ELF-1 (cell line): ENCODE measurements around the gene SHROOM3.
"Not testable (repeated sequence)": the region's sequence is repeated elsewhere in the genome, so short reads cannot be mapped to it uniquely, and the experiment has no call there.

Experiments used
- DNase-seq: peaks from one replicate; pipeline ENCODE4 v3.0.0-alpha.2; 2016; ENCODE audit warnings: low read depth, low spot score

SHROOM3 gene

DNA sequence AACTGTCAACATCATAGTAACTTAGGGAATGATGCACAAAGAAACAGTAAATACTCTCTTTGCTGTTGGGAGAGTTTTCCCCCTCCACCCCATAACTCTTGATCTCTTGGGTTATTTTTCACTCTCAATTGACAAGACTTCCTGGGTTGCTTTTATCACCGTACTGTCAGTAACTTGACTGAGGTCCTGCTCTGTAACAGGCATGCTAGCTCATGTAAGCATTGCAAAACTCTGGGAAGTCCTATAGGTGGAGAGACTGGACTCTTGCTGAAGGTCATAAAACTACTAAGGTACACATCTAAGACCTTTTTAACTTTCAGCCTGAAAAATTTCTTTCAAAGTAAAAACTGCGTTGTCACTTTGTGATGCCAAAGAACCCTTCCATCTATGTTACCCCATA is 10.9 kb downstream of the SHROOM3 start:
- DNase-seq, result no peak

DNA sequence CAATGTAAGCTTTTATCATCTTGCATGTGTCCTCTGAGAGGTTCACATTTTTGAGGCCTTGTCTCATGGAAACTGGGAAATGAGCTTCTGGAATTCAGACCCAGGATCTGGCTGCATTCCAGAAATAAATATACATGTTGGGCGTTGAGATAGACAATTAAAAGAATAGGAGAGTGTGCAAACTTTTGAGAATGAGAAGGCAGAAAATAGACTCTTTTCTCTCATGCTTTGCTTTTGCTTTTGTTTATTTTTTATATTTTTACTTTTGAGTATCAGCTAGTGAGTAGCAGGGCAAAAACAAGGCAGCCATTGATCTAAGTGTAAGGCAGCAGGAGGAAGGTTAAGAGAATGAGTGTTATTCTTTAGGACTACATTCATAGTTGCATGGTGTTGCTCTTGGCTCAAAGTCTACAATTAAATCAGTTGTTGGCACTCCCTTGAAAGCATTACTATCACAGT is 12.4 kb downstream of the SHROOM3 start:
- DNase-seq, result no peak

GRCh38 chr4:76448211-76448610 is 13.2 kb downstream of the SHROOM3 start:
- no peak for DNase-seq

DNA sequence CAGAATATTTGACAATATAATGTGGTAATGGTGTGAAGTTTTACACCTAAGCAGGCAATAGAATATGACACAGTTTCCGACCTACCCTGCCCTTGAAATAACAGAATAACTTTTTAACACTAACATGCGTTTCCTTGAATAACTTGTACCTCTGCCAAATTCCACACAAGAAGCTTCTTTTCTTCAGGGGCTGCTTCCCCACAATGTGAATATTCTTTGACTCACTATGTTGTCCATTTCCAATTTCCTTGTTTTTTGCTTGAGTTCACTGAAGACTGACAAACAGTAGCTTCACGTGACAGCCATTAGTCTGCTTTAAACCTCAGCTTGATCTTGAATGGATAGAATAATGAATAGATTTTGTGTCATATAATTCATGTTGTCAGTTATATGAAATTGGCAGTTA is 14.3 kb downstream of the SHROOM3 start:
- DNase-seq, result no peak

DNA sequence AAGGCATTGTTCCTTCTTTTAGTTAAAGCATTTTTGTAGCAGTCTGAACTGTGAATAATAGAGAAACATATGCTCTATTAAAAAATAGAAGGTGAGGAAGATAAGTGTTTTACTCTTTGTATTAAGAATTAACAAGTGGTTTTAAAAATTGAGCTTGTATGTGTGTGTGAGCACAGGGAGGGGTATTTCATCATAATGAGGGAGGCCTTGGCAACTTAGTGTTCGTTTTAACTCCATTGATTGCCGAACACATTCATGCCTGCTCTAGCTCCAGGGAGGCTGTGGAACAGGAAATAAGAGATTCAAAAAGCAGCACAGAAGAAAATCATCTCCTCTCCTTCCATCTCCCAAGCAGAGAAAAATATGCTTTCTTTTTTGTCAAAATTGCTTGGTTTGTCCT is 14.8 kb downstream of the SHROOM3 start:
- DNase-seq, result no peak

- no peak for DNase-seq
Observed at GRCh38 chr4:76453232-76453631, 18.2 kb downstream of the SHROOM3 start.

- DNase-seq, result not testable (repeated sequence)
Observed at GRCh38 chr4:76454073-76454472, 19.0 kb downstream of the SHROOM3 start.

DNA sequence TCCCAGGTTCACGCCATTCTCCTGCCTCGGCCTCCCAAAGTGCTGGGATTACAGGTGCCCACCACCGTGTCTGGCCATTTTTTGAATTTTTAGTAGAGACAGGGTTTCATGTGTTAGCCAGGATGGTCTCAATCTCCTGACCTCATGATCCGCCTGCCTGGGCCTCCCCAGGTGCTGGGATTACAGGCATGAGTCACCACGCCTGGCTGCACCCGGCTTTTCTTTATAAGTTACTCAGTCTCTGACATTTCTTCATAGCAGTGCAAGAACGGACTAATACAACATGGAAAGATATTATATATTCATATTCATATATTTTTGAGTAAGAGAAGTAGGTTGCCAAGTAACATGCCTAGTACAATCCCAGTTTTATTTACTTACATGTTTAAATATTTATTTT is 22.9 kb downstream of the SHROOM3 start:
- DNase-seq, result peak; percentile 39

DNA sequence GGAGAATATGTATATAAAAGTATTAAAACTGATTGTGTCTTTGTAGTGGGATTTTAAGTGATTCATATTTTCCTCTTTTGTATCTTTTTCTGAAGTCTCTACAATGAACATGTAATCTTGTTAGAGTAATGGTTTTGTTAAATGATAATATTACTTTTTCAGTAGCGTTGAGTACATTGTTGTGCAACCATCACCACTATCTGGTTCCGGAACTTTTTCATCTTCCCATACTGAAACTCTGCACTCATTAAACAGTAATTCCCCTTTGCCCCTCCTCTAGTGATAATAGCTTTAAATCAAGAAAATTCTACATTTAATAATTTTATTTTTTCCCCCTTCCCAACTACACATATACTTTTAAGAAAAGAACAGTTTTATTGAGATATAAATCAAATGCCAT is 23.3 kb downstream of the SHROOM3 start:
- no peak for DNase-seq

GRCh38 chr4:76458825-76459224 is 23.8 kb downstream of the SHROOM3 start:
- DNase-seq, result peak; percentile 68

DNA sequence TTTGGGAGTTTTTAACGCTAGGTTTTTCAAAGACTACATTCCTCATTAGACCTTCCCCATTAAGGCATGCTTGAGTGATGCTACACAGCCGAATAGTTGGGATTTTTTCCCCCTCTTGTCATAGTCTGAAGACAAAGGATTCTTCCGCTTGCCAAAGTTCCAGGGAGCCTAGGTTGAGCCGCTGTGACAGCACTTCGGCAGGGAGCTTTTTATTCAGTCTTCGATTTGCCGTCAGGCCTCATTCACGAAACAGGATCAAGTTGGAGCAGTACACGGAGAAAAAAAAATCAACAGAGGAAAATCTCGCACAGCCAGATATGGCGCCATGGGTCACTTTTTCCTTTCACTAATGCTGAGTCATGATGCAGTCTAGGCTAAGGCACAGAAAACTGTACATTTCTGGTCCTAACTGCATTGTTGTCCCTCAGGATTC is 24.3 kb downstream of the SHROOM3 start:
- DNase-seq, result peak; percentile 92

- DNase-seq, result no peak
Observed at GRCh38 chr4:76463568-76463967, 28.5 kb downstream of the SHROOM3 start.

GRCh38 chr4:76470064-76470463 is 35.0 kb downstream of the SHROOM3 start:
- no peak for DNase-seq

DNA sequence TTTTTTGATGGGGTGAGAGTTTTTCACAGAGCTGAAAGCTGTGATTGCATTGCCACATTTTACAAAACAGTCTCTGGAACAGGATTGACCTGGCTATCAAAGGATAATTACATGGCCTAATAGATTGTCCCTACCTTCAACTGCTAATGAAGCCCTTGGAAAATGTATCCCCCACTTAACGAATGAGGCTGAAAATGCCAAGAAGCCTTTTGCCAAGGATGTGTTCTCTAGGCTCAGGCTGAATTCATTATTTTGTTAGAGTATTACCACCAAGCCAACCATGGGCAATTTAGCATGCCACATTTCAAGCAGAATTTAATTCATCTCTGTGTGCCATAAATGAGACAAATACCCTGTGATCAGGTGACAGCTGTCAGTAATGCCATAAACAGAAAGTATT is 35.5 kb downstream of the SHROOM3 start:
- DNase-seq, result no peak

GRCh38 chr4:76476571-76476970 is 41.5 kb downstream of the SHROOM3 start:
- DNase-seq, result no peak

DNA sequence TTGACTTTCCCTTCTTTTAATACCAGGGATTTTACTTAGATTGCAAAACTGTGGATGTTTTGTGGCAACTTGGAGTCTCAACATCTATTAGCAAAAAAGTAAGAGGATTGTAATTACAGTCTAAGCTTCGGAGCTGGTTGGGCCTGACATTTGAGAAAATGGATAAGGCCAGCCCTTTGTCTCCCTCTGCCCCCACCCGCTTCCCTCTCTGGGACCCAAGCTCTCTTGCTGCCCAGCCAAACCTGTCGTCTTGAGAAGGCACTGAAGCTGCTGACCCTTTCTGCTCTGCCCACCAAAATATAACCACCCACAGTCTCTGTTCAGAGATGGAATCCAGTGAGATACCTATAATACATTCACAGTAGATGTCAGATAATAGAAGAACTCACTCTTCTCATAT is 49.6 kb downstream of the SHROOM3 start:
- peak; percentile 15 for DNase-seq

DNA sequence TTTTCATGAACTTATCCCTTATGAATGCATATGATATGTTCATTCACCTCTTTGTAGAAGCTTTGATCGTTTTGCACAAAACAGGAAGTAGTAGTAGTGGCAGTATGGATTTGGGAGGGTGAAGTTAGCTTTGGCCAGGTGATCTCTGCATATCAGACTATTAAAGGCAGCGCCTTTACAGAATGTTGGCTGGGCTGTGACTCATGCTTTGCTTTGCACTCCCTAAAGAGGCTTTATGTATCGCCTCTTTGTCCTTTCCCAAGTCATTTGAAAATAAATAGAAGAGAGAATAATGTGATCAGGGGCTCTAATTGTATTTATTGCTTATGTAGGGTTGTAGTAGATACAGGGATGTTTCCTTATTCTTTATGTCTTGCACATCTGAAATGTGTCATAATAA is 50.4 kb downstream of the SHROOM3 start:
- DNase-seq, result peak; percentile 31

DNA sequence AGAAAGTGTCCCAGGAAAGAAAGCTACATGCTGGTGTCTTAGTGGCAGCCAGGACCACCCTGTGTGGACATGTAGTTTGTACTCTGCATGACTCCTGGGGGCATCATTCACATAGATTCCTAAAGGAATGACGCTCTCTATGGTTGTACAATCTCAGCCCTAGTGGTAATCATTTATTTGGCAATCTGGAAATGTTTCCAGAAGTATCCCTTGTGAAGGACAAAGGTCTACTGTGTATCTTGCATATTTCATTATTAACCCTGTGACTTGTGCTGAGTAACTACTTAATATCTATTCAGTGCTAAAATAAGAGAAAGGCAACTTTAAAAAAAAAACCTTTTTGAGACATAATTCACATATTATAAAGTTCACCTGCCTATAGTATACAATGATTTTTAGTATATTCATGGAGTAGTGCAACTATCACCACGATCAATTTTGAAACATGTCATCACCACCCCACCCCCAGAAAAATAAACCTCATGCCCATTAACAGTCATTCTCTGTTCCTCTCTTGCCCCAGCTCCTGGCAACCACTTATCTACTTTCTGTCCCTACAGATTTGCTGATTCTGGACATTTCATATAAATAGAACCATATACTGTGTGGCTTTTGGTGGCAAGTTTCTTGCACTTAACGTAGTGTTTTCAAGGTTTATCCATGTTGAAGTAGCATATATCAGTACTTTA is 51.7 kb downstream of the SHROOM3 start:
- DNase-seq, result no peak

GRCh38 chr4:76487621-76488020 is 52.6 kb downstream of the SHROOM3 start:
- no peak for DNase-seq

DNA sequence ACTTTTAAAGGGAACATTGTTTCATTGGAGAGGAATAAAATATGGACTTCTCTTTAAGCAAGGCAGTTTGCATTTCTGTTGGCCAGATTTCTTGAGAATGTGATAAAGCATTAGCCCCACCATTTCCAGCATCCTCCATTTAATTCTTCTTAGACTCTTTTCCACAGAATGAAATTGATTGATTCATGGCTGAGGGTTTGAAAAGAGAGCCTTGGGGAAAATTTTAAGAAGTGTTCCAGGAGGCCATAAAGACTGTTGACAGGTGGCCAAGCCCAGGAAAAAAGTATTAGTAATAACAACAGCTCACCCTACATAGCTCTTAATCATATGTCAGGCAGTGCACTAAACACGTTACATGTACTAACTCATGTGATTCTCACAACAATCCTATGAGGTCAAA is 53.4 kb downstream of the SHROOM3 start:
- DNase-seq, result no peak

DNA sequence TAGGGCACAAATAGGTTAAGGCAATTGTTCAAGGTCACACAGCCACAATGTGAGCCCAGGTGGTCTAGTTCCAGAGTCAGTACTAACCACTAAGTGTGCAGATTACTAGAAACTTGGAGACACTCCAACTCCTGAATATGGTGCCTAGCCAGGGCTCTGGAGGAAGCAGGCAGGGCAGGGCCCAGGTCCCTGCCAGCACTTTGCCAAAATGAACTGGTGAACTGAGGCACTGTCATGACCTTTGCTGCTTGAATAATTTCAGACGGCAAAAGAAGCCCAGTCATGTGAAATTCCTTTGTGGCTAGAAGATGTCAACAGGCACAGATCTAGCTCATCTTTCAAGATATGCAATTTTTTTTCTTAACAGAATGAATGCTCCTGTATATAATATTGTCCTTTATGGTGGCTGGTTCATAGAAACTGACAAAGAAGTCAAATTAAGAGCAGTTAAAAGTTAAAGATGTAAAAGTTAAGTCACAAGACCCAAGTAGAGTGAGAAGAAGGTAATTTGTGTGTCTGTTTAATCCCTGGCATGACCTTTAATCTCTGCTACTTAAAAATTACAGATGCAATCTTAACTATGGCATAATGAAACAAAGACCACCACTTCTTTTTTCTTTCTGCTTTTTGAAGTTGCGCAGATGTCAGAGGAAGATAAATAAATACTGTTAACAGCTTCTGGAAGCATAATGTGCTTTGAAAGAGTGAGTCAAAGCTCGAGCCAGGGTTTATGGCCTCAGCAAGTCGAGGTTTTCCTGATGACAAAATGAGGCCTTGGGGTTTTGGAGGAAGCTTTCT is 54.1 kb downstream of the SHROOM3 start:
- no peak for DNase-seq

- DNase-seq, result no peak
Observed at GRCh38 chr4:76489686-76490161, 54.7 kb downstream of the SHROOM3 start.

DNA sequence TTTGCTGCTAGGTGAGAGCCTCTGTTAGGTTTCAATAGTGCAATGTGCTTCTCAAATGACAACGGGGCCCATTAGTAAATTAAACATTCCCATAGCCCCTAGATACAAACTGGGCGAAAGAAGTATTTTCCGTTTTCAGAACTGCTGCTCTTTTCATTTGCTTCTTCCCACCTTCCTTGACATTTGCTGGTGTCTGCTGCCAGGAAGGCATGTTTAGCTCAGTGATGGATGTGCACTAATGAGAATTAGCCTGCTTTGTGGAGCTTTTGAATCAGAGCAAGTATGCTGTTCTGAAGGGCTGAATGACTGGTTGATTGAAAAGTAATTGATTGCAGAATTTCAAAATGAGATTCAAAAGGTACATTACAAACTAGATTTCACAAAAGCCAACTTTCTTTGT is 57.0 kb downstream of the SHROOM3 start:
- DNase-seq, result no peak
